NCI-H1417 treated with DMSO at 0.1 percent for 48 hours (cell line): Measurements from ENCODE around the gene DBNL.
"Not testable (repeated sequence)": the region's sequence is repeated elsewhere in the genome, so short reads cannot be mapped to it uniquely, and the experiment has no call there.

Source experiments
- DNase-seq: peaks from one replicate; lab custom pipeline; 2025; lab: John Stamatoyannopoulos, UW

Gene DBNL

DNA sequence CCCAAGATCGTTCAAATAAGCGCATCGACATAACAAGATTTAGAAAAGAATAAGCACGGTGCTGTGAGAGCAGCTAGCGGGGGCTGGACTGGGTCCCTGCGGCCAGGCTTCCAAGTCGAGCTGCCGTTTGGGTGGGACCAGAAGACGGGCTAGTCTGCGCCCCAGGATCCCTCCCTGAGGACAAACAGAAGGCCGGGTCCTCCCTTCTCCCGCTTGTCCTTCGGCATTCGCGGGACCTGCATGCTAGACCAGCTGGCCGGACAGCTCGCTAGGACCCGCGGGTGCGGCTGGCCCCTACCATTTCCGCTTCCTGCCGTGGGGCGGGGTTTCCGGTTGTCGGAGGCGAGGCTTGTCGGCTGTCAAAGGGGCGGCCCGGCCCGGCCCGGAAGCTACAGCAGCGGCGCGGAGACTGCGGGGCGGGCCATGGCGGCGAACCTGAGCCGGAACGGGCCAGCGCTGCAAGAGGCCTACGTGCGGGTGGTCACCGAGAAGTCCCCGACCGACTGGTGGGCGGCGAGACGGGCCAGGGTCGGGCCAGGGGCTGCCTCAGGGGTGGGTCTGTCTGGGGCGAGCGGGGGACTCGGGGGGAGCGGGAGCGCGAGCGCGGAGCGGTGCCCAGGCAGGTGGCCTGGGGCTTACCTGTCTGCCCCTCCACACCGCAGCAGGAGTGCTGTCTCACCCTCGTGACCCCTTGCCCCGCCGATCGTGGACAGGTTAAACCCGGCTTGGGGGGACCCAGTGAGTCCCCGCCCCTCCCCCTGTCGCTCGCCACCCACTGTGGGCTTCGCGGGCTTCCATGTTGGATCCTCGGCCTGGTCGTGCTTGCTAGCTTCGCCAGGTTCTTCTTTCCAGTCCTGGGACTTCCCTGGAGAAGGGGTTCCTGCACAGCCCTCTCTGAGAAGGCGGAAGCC, at the start of gene DBNL:
Gene DBNL, plus strand, starts transcription at position 388 of the 911 bp plus-strand sequence. Its CDS starts 36 bp downstream, at position 424.
- DNase-seq: peak; percentile 27

DNA sequence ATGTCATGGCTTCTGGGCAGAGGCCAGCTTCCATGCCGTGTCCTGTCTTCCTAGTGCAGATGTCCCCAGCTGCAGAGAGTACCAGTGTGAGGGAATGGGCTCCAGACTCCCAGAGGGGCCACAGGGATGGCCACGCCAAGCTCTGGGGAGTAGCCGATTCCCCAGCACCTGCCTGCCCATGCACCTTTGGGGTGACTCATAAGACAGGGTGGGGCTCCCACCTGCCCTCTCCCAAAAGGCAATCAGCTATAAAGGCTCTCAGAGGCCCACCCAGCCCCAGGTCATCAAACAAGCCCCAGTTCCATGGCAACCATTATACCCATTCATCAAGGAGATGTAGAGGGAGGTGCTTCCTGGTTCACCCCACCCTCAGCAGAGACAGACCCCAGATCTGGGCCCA, 47.0 kb upstream of the DBNL start, which contains the start of gene SPDYE1:
Gene SPDYE1, plus strand, starts transcription at position 366 of the 400 bp plus-strand sequence. CDS start 2,053 bp downstream, outside the sequence.
- DNase-seq: not testable (repeated sequence)

DNA sequence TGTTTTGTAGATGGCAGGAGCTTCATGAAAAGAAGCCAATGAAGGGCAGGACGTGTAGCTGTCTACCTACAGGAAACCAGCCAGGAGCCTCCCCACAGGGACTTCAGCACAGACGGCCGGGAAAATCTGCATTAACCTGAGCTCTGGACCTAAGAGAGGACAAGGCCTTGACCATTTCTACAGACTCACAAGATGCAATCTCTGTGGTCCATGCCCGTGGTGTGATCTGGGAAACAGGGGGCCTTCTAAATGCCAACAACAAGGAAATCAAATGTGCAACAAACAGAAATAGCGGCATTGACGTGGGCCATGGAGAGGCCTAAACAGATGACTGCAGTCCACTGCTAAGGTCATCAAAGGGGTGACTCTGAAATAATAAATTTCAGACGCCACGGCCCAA, 32.4 kb upstream of the DBNL start:
- DNase-seq: not testable (repeated sequence)

DNA sequence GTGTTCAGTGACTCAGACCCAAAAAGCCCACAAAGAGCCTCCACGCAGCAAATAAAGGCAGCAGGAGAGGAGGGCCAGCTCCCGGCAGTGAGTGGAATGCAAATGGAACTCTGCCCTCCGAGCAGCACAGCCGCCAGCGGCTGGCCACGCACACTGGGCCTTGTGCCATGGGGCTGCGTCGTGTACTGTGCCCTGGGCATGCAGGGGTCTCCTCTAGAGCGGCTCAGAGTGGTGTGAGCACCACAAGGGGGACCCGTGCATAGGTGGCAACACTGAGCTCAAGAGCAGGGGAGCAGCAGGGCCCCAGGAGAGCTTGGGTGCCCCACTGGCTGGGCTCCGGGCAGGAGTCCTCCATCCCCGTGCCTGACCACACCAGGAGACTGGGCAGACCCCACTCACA, 29.4 kb upstream of the DBNL start:
- DNase-seq: not testable (repeated sequence)

DNA sequence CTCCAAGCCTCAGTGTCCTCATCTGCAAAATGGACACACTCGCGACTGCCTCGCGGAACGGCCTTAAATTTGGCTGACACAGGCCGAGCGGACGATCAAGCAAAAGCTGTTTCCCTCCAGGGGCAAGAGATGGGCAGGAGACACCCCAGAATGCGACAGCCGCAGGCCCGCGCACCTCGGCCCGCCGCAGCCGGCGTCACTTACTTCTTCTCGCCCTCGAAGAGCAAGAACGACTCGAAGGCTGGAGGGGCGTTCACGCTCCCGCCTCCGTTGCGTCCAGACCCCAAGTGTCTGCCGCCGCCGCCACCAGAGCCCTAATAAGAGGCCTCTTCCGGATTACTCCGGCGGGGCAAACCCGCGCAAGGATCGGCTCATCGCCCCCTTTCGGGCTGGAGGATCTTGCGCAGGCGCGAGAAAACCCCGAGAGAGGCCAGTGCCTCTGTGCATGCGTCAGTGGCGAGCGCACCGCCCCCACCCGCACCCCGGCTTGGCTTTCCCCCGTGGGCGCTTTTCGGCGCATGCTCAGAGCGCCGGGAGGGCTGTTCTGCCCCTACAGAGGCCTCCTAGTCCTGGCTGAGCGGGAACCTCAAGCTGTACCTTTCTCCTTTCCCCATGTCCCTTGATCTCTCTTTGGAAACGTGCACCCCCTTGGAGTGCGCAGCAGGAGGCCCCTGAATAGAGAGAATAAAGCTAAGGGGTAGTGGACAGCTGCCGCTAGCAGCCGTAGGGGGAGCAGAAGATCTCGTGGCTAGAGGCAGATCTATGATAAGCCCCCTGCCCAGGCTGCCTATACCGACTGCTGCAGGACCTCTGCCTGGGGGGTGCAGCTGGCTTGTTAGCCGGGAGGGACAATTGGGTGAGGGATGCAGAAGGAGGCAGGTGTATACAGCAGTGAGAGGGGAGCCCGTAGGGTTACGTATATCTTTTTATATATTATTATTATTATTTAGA, 25.4 kb upstream of the DBNL start:
- peak; percentile 87 for DNase-seq

DNA sequence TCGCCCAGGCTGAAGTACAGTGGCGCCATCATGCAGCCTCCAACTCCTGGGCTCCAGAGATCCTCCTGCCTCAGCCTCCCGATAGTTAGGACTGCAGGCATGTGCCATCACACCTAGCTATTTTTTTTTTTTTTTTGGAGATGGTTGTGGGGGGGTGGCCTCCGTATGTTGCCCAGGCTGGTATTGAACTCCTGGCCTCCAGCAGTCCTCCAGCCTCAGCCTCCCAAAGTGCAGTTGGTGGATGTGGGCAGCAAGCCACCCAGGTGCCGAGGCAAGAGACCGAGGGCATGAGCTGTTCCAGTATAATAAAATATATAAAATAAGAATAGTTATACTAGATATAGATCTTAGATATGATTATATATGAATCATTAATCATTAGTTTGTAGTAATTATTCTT, 24.7 kb upstream of the DBNL start:
- DNase-seq: not testable (repeated sequence)

DNA sequence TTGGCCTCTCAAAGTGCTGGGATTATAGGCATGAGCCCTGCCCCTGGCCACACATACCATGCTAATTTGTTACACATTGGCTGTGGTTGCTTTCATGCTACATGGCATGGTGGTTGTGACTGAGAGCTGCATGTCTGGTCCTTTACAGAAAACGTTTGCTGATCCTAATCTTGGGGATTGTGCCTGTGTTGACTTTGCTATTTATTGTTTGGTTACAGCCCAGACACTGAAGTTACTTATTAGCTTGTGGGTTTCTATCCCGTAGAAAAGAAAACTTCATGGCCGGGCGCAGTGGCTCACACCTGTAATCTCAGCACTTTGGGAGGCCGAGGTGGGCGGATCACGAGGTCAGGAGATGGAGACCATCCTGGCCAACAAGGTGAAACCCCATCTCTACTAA, 22.4 kb upstream of the DBNL start:
- DNase-seq: not testable (repeated sequence)

DNA sequence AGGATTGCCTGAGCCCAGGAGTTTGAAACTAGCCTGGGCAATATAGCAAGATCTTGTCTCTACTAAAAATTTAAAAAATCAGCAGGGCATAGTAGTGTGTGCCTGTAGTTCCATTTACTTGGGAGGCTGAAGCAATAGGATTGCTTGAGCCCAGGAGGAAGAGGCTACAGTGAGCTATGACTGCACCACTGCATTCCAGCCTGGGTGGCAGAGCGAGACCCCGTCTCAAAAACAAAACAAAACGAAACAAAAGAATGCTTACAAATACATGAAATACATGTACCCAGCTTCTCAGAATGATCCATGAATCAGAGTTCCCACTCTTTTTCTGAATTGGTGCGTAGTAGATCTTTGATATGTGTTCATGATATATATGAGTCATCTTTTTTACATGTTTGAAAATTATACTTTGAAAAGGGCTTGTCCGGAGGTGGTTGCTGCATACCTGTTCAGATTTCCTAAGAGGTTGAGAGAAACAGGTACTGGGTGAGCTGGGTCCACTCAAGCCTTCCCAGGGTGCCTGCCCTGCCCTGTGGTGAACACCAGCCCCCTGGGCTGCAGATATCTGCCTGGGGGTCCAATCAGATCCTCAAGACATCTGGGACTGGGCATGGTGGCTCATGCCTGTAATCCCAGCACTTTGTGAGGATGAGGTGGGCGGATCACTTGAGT, 21.6 kb upstream of the DBNL start:
- DNase-seq: not testable (repeated sequence)

DNA sequence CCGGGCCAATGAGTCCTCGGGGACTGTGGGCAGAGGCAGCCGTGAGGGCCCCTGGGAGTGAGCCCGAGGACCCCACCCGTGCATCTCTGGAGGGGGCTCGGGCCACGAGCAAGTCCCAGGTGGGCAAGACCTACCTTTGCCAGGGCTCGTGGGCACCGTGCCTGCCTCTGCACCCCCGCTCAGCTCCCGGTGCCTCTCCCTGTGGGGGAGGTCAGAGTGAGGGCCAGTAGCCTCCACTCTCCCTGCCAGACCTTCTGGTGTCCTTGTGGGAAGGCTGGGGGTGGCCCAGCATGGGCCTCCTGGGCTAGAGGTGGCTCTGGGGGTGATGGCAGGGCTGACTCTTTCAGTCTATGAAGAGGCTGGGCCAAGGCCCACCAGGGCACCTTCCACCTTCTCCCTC, 15.1 kb upstream of the DBNL start:
- not testable (repeated sequence) for DNase-seq

DNA sequence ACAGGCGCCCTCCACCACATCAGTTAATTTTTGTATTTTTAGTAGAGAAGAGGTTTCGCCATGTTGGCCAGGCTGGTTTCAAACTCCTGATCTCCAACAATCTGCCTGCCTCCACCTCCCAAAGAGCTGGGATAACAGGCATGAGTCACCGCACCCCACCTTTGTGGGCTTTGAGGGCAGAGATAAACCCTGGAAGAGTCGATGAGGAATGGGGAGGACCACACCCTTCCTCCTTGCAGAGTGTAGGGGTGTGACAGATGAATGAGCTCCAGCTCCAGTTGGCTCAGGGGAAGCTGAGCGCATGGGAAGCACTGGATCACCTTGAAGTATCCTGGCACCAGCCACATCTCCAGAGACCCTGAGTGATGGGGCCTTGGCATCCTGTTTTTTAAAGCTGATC, 14.5 kb upstream of the DBNL start:
- not testable (repeated sequence) for DNase-seq

DNA sequence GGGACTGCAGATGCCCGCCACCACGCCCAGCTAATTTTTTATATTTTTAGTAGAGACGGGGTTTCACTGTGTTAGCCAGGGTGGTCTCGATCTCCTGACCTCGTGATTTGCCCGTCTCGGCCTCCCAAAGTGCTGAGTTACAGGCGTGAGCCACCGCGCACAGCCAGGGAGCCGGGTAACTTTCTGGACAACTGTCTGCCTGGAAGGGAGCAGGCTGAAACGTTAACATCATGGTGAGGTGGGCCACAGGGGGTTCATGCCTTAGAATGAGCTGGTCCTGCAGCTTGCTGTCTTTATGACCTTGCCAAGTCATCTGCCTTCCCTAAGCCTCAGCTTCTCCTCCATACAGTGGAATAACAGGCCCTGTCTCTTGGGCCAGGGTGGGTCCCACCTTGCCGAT, 13.2 kb upstream of the DBNL start:
- DNase-seq: not testable (repeated sequence)

DNA sequence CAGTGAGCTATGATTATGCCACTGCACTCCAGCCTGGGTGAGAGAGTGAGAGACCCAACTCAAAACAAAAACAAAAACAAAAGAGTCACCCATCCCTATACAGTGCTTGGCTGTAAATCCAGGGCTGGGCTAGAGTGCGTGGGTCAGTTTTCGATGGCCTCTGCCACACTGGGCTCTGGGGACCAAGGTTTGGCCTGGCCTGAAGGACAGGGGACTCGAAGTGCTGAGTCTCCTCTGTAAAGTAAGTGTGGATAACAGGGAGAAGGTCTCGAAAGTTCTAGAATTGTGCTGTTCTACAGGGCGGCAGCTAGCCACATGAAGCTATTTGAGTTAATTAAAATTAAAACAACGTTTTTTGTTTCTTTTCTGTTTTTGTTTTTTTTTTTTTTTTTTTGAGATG, 12.5 kb upstream of the DBNL start:
- not testable (repeated sequence) for DNase-seq

DNA sequence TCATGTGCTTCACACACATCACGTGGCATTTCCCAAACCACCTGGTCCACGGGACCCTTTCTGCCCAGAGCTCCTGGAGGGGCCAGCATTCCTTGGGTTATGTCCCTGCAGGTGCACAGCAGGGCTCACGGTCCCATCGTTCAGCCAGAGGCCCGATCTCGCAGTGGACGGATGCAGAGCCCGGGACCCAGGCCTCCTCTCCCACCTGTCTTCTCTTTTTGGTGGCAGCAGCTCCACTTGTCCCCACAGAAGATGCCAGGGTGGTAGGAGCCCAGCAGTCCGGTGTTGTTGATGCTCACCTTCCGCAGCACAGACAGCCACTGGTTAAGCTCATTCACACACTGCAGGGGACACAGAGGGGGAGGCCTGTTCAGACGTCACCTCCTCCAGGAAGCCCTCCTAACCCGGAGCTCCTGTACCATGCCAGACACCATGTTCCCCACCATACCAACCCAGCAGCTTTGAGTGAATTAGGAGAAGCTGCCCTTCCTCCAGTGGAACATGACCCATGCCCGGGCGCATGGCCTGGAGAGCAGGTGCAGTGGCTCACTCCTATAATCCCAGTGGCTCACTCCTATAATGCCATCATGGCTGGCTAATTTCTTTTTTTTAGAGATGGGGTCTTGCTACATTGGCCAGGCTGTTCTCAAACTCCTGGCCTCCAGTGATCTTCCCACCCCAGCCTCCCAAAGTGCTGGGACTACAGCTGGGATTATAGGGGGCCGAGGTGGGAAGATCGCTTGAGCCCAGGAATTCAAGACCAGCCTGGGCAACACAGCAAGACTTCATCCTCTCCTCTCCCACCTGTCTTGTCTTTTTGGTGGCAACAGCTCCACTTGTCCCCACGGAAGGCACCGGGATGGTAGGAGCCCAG, 10.3 kb upstream of the DBNL start:
- not testable (repeated sequence) for DNase-seq

DNA sequence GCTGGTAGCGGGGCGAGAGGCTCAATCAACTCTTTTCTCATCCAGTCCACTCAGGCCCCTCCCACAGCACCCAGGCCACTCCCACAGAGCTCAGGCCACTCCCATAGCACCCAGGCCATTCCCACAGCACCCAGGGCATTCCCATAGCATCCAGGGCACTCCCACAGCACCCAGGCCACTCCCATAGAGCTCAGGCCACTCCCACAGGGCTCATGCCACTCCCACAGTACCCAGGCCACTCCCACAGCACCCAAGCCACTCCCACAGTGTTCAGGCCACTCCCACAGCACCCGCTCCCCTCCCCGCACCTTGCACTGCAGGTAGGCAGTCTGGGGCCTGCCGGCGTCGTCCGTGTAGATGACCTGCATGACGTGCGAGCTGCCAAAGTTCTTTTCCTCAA, 8.1 kb upstream of the DBNL start:
- DNase-seq: not testable (repeated sequence)

DNA sequence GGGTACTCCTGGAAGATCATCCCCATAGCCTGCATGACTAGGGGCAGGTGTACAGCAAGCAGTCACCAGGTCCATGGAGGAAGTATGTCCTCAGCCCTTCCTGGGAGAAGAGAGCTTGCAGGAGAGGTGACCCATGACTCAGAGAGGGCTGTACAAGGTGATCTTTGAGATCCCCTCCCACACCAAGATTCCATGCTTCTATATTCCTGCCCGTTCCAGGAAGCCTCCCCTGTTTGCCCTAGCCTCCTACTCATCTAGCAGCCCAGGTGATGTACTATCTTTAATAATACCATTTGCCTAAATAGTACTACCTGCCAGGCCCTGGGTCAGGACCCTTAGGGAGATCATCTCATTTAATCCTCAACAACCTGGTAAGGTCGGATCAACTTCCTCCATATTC, 6.6 kb upstream of the DBNL start:
- not testable (repeated sequence) for DNase-seq

DNA sequence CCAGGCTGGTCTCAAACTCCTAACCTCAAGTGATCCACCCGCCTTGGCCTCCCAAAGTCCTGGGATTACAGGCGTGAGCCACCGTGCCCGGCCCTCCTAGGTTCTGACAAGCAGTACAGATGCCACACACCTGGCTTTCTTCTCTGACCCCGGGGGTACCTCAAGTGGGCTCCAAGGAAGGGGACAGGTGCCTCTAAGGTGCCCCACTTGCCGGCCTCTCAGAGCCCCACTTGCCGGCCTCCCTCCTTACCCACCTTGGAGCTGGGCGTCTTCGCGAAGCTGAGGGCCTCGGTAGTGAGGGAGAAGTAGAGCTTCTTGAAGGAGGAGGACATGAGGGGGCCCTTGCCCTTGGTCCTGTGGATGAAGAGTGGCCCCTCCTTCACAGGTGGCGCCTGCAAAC, 5.9 kb upstream of the DBNL start:
- not testable (repeated sequence) for DNase-seq

DNA sequence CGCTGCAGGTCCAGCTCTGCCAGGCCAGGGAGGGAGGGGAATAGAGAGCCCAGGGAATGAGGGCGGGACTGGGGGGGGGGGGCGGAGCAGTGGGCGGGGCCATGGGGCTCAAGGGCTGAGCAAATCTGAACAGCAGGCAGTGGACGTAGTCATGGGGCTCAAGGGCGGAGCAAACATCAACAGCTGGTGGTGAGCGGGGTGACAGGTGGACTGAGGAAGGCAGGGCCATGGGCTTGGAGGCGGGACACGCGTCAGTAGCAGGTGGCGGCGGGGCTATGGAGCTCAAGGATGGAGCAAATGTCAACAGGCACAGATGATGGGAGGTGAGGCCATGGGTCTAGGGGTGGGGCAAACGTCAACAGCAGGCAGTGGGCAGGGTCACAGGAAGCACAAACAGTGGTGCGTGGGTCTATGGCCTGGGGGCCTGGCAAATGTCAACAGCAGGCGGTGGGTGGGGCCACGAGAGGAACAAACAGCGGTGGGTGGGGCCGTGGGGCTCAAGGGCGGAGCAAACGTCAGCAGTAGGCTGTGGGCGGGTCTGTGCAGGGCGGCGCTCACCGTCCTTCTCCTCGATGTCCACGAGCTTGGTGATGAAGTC, 5.4 kb upstream of the DBNL start:
- DNase-seq: peak; percentile 86

DNA sequence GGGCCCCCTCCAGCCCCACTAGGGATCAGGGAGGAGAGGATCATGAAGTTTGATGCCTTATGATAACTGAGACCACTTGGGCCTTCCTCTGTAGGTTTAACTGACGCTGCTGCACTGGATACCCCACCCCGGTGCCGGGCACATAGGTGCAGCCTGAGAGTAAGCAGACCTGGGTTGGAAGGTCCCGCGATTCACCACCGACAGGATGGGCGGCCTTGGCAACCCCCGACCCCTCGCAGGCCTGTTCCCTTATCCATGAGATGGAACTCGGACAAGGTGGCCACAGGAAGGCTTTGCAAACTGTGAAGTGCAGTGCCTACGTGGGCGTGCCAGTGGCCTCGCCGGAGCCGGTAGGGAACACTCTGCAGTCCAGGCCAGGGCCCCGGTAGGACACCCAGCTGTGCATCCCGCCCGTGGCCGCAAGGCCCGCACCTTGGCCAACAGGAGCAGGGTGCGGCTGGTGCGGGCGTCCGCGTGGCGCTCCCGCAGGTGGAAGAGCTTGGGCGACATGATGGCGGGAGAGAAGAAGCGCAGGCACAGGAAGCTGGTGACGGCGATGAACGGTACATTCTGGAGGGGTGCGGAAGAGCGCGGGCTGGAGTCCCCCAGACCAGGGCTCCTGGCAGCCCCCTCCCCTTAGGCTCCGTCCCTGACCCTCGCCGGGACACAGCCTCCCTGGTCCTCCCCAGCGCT, 4.6 kb upstream of the DBNL start:
- not testable (repeated sequence) for DNase-seq

DNA sequence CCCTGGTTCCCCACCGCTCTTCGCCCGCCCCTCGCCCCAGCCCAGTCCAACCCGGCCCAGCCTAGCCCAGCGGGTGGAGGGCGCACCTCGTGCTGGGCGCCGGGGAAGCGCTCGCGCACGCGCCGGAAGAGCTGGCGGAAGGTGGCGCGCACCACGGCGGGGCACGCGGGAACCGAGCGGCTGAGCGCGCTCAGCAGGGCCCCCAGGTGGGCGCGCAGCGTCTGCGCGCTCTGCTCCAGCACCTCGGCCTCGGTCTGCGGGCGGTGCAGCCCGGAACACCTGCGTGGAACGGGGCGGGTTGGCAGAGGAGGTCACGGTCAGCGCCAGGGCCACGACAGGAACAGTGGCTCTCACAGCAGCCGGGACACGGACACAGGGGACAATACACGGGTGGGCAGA, 4.0 kb upstream of the DBNL start:
- not testable (repeated sequence) for DNase-seq

DNA sequence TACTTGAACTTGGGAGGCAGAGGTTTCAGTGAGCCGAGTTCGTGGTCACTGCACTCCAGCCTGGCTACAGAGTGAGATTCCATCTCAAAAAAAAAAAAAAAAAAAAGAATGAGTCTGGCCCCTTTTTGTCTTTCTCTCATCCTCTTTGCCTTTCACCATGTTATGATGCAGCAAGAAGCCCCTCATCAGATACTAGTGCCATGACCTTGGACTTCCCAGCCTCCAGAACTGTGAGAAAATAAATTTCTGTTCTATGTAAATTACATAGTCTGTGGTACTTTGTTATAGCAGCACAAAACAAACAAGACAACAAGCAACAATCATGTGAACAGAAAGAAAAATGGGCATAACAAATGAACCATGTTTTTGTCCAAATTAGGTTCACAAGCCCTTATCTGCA, 2.3 kb upstream of the DBNL start:
- no peak for DNase-seq
